OCI-LY7 (cell line): ENCODE results near the gene METTL21A. TPM values are rescaled to one million over a fixed set of nuclear protein-coding genes. Genes with fewer than 3 reads are reported as not detected.

Source experiments
- BruUV-seq: library from RNA; stranded (reverse); fragments of 400-500 nt; replicated peaks from 2 replicates; lab custom pipeline; 2021; lab: Mats Ljungman, UMichigan
- CTCF ChIA-PET: fragments of 300-600 bp; sonication (Branson Sonifier 250); formaldehyde crosslinking; loops from one replicate; lab custom pipeline; 2022; ENCODE audit warnings: antibody characterized with exemption; ENCODE audit not compliant: unreplicated experiment; lab: Charles Lee
- POLR2A ChIA-PET: fragments of 300-600 bp; sonication (Branson Sonifier 250); formaldehyde crosslinking; loops from one replicate; lab custom pipeline; 2022; ENCODE audit warnings: antibody characterized with exemption; lab: Charles Lee
- DNase-seq: peaks from one replicate; pipeline ENCODE4 v3.0.0-alpha.2; 2015; ENCODE audit warnings: low spot score
- H2AFZ ChIP-seq: fragments of 200-600 bp; sonication (generic), shearing (Covaris generic); 2 replicates; pipeline ENCODE4 v1.6.1; 2014; ENCODE audit warnings: mild to moderate bottlenecking, antibody characterized with exemption, low read length, moderate library complexity
- H3K27ac ChIP-seq: fragments of 200-600 bp; sonication (generic); 2 replicates; pipeline ENCODE4 v1.5.1; 2014; ENCODE audit warnings: mixed run types, low read depth, mild to moderate bottlenecking, moderate library complexity, low read length, inconsistent platforms; ENCODE audit not compliant: poor library complexity, severe bottlenecking
- H3K36me3 ChIP-seq: fragments of 200-600 bp; sonication (generic); 2 replicates; pipeline ENCODE4 v1.6.1; 2014; ENCODE audit warnings: mild to moderate bottlenecking, antibody characterized with exemption, low read length, moderate library complexity, mixed read lengths; ENCODE audit not compliant: insufficient read depth
- H3K4me1 ChIP-seq: fragments of 200-600 bp; sonication (generic); 2 replicates; pipeline ENCODE4 v1.5.1; 2014; ENCODE audit warnings: mild to moderate bottlenecking, low read length; ENCODE audit not compliant: insufficient read depth, poor library complexity, severe bottlenecking
- H3K4me2 ChIP-seq: fragments of 200-600 bp; sonication (generic); 2 replicates; pipeline ENCODE4 v1.6.1; 2014; ENCODE audit warnings: mild to moderate bottlenecking, low read length
- H3K4me3 ChIP-seq: fragments of 200-600 bp; sonication (generic); 2 replicates; pipeline ENCODE4 v1.5.1; 2014; ENCODE audit warnings: mild to moderate bottlenecking, low read depth, low read length; ENCODE audit not compliant: poor library complexity, severe bottlenecking
- H3K79me2 ChIP-seq: fragments of 200-600 bp; sonication (generic); 2 replicates; pipeline ENCODE4 v1.6.1; 2016; ENCODE audit warnings: low read depth, mild to moderate bottlenecking, low read length, moderate library complexity, mixed read lengths; ENCODE audit not compliant: insufficient read depth
- H3K9me2 ChIP-seq: fragments of 200-600 bp; sonication (generic); 2 replicates; pipeline ENCODE4 v1.6.1; 2016; ENCODE audit warnings: mild to moderate bottlenecking, low read length, mixed read lengths; ENCODE audit not compliant: insufficient read depth
- H3K9me3 ChIP-seq: fragments of 200-600 bp; sonication (generic); 2 replicates; pipeline ENCODE4 v1.6.1; 2014; ENCODE audit warnings: mild to moderate bottlenecking, mixed run types, low read length, mixed read lengths
- H4K20me1 ChIP-seq: fragments of 200-600 bp; sonication (generic); 2 replicates; pipeline ENCODE4 v1.6.1; 2014; ENCODE audit warnings: mild to moderate bottlenecking, antibody characterized with exemption, low read length, moderate library complexity, mixed read lengths; ENCODE audit not compliant: insufficient read depth
- CTCF ChIP-seq: fragments of 200-600 bp; sonication (generic); conservative IDR thresholded peaks from 2 replicates; pipeline ENCODE4 v1.5.1; 2014; ENCODE audit warnings: mild to moderate bottlenecking, antibody characterized with exemption, low read length, moderate library complexity, mixed read lengths
- EZH2phosphoT487 ChIP-seq: fragments of 200-600 bp; sonication (generic); IDR thresholded peaks from 2 replicates; pipeline ENCODE4 v1.6.1; 2018; ENCODE audit warnings: low read depth, borderline replicate concordance, mild to moderate bottlenecking, mixed run types, antibody characterized with exemption, low read length, moderate library complexity, mixed read lengths
- intact Hi-C: fragments of 100-400 bp; cut with micrococcal nuclease; formaldehyde crosslinking; loops from one replicate; pipeline ENCODE4 v1.10.0; 2022; ENCODE audit not compliant: unreplicated experiment
- total RNA-seq, 2 experiments: library from RNA; depleted of rRNA in 1 of 2; stranded (reverse); fragments of >200 nt in 1 of 2; shearing (Covaris generic) in 1 of 2; gene quantifications; 2 replicates each; pipeline ENCODE4 v1.2.3, GENCODE V29; 2014 to 2022

The METTL21A gene
- total RNA-seq, 2 experiments from 2014 or later, result 55.2 to 58.9 TPM

DNA sequence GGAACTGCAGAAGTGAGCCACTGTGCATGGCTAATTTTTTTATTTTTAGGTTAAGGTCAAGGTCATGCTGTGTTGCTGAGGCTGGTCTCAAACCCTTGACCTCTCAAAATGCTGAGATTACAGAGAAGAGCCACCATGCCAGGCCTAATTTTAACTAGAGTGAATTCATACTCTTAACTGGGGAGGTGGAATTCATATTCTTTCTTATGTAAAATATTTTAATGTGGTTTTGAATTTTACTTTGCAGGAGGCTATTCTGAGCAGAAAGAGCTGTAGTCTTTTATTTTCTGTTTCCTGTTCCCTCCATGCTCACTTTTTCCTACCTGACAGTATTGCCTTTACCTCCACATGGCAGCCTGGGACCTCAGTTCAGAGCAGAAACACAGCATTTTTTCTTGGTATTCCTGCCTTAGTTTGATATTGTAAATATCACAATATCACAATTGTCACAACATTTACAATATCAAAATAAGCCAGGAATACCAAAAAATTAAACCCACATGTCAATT lies 49.1 kb upstream of the METTL21A start:
- intact Hi-C loops, result no loop called here
- ChIA-PET POLR2A (interaction anchor here (1.2 kb wide), 1 partner anchor 9 kb away, joined by 3 read pairs; no protein-coding TSS in a partner anchor), CTCF (no interaction called here)
- H3K36me3 ChIP-seq, result no peaks in the 10 kb centered on the region
- DNase-seq, result no peak
- TF ChIP-seq EZH2phosphoT487 (no peak), CTCF (no peak)
- no peaks in the 10 kb centered on the region for H3K9me2 ChIP-seq
- H3K9me3 ChIP-seq, result no peaks in the 10 kb centered on the region
- H3K4me3 ChIP-seq, result no peak overlapping the region
- BruUV-seq, result no TSS peak
- no peaks in the 10 kb centered on the region for H4K20me1 ChIP-seq
- H3K4me1 ChIP-seq, result no peaks in the 10 kb centered on the region
- no peak overlapping the region for H3K27ac ChIP-seq
- H3K79me2 ChIP-seq, result no peaks in the 10 kb centered on the region
- H3K4me2 ChIP-seq, result no peak overlapping the region
- H2AFZ ChIP-seq, result 0 out of 2 replicates have a peak overlapping the region, but pooled peaks have one; percentile 38

- Histone ChIP-seq H2AFZ (no peak overlapping the region), H3K4me3 (no peak overlapping the region), H4K20me1 (no peaks in the 10 kb centered on the region), H3K36me3 (no peaks in the 10 kb centered on the region), H3K4me1 (no peaks in the 10 kb centered on the region), H3K79me2 (no peaks in the 10 kb centered on the region), H3K9me3 (no peaks in the 10 kb centered on the region), H3K9me2 (no peaks in the 10 kb centered on the region), H3K27ac (no peak overlapping the region), H3K4me2 (no peak overlapping the region)
- POLR2A ChIA-PET, result interaction anchor here (0.6 kb wide), 1 partner anchor 21 kb away, joined by 5 read pairs; no protein-coding TSS in a partner anchor
- BruUV-seq, result no TSS peak
- intact Hi-C loops, result no loop called here
- CTCF ChIA-PET, result no interaction called here
- no peak for TF ChIP-seq EZH2phosphoT487
- no peak for DNase-seq
Measured at GRCh38 chr2:207673431-207673830, 48.2 kb upstream of the METTL21A start.

DNA sequence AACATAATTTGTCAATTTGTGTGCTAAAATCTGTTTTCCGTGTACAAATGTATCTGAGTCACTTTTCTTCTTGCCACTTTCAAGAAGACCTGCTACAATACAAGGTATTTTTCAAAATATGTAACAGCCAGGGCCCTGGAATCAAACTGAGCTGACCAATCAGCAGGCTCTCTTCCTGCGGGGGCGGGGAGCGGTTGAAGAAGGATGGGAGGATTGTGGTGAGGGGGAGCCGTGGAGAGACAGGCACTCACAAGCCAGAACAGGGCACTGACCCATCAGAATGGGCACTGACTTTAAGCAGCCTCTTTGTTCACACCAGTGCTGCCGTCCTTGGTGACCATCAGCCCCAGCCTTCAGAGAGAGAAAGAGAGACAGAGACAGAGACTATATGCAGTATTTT lies 45.7 kb upstream of the METTL21A start:
- ChIA-PET CTCF (no interaction called here), POLR2A (no interaction called here)
- no peak overlapping the region for H3K4me2 ChIP-seq
- H3K4me1 ChIP-seq, result peaks cover 10% of the 10 kb centered on the region
- H3K27ac ChIP-seq, result no peak overlapping the region
- no peak overlapping the region for H2AFZ ChIP-seq
- no peak overlapping the region for H3K4me3 ChIP-seq
- intact Hi-C loops, result no loop called here
- no peaks in the 10 kb centered on the region for H3K9me2 ChIP-seq
- TF ChIP-seq CTCF (no peak), EZH2phosphoT487 (no peak)
- no TSS peak for BruUV-seq
- H3K9me3 ChIP-seq, result no peaks in the 10 kb centered on the region
- DNase-seq, result no peak
- no peaks in the 10 kb centered on the region for H3K79me2 ChIP-seq
- no peaks in the 10 kb centered on the region for H3K36me3 ChIP-seq
- H4K20me1 ChIP-seq, result no peaks in the 10 kb centered on the region
